Testis (tissue), 2 donors: ENCODE measurements around the gene BABAM2.

Experiments used
- CTCF ChIP-seq, 3 experiments: fragments of 450-650 bp in 2 of 3; fragments of 200-600 bp in 1 of 3; sonication (generic) in 1 of 3; IDR thresholded peaks; one replicate each; pipeline ENCODE4 v1.5.1; 2016 to 2019; ENCODE audit warnings: antibody characterized with exemption in 3 of 3, mild to moderate bottlenecking in 2 of 3, moderate library complexity in 1 of 3
- POLR2A ChIP-seq: fragments of 450-650 bp; IDR thresholded peaks from one replicate; pipeline ENCODE4 v1.6.1; 2017; ENCODE audit warnings: antibody characterized with exemption, mild to moderate bottlenecking, moderate library complexity

- TF ChIP-seq CTCF (IDR thresholded peaks at IDR 0.05) = no peak
- TF ChIP-seq POLR2A = no peak
Measured at GRCh38 chr2:28162564-28162963, 272.0 kb downstream of the BABAM2 start.
